Epithelial cell of proximal tubule (primary cell): ENCODE results near the gene NIPAL1. TPM values are rescaled to one million over a fixed set of nuclear protein-coding genes. Genes with fewer than 3 reads are reported as not detected.

ENCODE experiments used
- DNase-seq: peaks from one replicate; pipeline ENCODE4 v3.0.0-alpha.2; 2011; ENCODE audit warnings: low read depth
- H3K4me3 ChIP-seq: 2 replicates; pipeline ENCODE4 v1.5.1; 2011; ENCODE audit warnings: low read depth, mild to moderate bottlenecking, low read length
- total RNA-seq: library from RNA; depleted of rRNA; stranded (reverse); fragments of >200 nt; gene quantifications from 2 replicates; pipeline ENCODE4 v1.2.3, GENCODE V29; 2015
- TF ChIP-seq, protein P1 (sequence below): conservative IDR thresholded peaks from 2 replicates; pipeline ENCODE4 v1.5.1; 2012; ENCODE audit warnings: low read depth, mild to moderate bottlenecking, low read length

Gene NIPAL1
- total RNA-seq, 1 donor from 2014 or later, result 3.9 TPM

- TF ChIP-seq, protein P1, sequence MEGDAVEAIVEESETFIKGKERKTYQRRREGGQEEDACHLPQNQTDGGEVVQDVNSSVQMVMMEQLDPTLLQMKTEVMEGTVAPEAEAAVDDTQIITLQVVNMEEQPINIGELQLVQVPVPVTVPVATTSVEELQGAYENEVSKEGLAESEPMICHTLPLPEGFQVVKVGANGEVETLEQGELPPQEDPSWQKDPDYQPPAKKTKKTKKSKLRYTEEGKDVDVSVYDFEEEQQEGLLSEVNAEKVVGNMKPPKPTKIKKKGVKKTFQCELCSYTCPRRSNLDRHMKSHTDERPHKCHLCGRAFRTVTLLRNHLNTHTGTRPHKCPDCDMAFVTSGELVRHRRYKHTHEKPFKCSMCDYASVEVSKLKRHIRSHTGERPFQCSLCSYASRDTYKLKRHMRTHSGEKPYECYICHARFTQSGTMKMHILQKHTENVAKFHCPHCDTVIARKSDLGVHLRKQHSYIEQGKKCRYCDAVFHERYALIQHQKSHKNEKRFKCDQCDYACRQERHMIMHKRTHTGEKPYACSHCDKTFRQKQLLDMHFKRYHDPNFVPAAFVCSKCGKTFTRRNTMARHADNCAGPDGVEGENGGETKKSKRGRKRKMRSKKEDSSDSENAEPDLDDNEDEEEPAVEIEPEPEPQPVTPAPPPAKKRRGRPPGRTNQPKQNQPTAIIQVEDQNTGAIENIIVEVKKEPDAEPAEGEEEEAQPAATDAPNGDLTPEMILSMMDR, result no peak
- no peak for DNase-seq
- H3K4me3 ChIP-seq, result no peak overlapping the region
Observed at GRCh38 chr4:48012824-48013223, 3.7 kb upstream of the NIPAL1 start.

GRCh38 chr4:48015216-48015615, 1.4 kb upstream of the NIPAL1 start:
- TF ChIP-seq, protein P1, result no peak
- no peak for DNase-seq
- no peak overlapping the region for H3K4me3 ChIP-seq

- TF ChIP-seq, protein P1, result no peak
- H3K4me3 ChIP-seq, result no peak overlapping the region
- DNase-seq, result no peak
Observed at GRCh38 chr4:48015678-48016077, 894 bp upstream of the NIPAL1 start.

DNA sequence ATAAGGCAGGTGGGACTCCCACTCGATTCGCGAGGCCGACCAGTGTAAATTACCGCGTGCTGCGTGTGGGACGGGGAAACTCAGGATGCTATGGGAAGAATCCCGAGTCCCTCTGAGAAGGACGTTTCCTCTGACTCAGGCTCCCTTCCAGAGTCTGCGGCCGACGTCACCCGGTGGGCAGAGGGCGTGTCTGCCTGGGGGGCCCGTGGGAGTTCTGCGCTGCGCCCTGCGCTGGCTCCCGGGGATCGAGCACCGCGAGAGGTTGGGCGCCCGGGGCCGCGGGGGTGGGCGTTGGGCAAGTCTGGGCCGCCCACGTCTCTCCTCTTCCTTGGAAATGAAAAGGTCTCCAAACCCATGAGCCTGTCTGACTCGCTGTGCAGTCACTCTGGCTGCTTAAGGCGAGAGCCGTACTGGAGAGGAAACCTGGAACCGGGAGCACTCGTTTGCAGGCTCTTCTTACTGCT, 568 bp downstream of the NIPAL1 start:
- TF ChIP-seq, protein P1, result no peak
- no peak for DNase-seq
- peak overlapping the region; percentile 85 for H3K4me3 ChIP-seq

- H3K4me3 ChIP-seq, result no peak overlapping the region
- DNase-seq, result no peak
- TF ChIP-seq, protein P1, result no peak
Observed at GRCh38 chr4:48018112-48018511, 1.5 kb downstream of the NIPAL1 start.

- no peak overlapping the region for H3K4me3 ChIP-seq
- DNase-seq, result no peak
- TF ChIP-seq, protein P1, result no peak
Observed at GRCh38 chr4:48021100-48021499, 4.5 kb downstream of the NIPAL1 start.

GRCh38 chr4:48022192-48022799, 5.7 kb downstream of the NIPAL1 start:
- DNase-seq, result no peak
- no peak overlapping the region for H3K4me3 ChIP-seq
- TF ChIP-seq, protein P1, result no peak
